ENCODE data around the gene PRM2.

PRM2 gene

DNA sequence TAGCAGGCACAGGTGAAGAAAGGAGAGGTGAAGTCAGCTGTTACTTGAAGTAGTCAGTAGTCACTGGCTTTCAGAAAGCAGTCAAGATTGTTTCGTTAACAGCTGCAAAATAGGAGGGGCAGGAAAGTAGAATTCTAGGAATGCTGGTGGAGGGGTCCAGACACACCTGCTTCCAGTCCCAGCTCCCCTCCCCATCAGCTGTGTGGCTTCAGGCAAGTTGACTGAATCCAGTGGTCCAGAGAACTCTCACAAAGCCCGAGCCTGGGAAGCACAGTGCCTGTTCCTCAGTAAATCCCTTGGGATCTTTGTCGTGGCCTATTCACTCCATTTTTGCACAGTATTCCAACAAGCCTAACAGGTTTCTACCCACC is 15.7 kb downstream of the PRM2 start:
- no peak for DNase-seq (ENCODE audit: low spot score)

DNA sequence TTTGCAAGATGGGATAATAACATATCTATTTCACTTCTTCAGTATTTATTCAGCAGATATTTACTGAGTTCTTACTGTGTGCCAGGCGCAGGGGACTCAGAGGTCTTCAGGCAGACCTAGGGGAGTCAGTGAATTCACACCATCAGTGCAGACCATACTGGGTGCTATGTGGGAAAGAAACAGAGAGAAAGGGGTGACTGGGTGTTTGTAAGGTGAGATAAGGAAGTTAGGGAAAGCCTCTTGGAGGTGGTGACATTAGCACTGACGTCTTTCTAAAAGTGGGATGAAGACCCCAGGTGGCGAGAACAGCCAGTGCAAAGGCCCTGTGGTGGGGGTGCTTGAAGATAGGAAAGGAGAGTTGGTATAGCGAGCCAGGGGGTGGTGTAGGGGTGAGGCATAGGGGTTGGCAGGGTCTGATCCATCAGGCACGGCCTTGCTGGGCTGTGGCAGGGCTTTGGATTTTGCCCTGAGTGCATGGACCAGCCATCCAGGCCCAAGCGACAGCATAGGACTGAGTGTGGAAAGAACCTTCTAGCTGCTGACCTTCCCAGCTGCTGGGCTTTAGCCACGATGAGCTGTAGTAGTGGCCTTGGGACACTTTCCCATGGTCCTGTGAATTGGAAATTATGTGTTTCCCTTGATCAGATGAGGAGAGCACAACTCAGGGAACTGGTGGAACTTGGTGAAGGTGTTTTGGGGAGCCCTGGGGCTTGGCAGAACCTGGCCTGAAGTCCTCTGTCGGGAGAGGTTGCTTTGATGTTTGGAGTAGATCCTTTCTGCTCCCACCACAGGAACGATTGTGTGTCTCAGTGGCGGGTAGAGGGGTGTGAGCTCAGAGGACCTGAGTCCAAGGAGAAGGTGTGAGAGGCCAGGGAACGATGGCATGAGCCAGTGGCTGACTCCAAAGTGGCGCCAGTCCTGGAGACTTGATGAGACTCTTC is 16.4 kb downstream of the PRM2 start:
- DNase-seq (ENCODE audit: low spot score): no peak

DNA sequence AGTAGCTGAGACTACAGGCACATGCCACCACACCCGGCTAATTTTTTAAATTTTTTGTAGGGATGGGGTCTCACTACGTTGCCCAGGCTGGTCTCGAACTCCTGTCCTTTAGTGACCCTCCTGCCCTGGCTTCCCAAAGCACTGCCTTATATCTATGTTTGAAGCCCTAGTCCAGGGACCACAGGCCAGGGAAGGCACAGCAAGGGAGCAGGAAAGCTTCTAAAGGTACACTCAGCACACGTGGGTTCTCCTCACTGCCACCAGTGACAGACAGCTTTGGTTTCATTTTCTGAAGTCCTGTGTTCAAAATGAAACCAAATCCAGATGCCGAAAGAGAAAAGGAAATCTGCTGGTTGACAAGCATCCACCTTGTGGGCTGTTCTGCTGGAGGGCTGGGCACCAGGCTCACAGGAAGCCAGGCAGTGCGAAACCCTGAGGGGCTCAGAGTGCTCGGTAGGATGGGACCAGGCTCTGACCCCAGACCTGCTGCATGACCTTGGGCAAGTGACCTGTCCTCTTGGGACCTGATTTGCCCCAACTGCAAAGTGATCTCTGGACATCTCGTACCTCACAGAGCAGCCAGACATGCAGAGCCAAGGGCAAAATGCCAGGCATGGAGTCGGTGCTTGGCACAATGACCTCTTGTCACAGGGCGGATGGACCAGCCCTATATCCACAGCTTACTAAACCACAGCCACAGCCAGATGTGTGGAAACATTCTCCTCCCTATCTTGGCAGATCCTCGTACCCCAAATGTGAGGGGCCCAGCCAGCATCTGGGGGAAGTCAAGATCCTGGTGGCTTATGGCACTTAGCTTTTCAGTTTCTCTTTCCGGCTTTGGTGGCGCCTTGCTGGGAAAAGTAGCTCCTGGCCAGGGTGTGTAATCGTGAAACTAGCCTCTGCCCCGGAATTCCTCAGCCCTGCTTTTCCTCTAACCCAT is 17.5 kb downstream of the PRM2 start:
- peak; percentile 53 for DNase-seq (ENCODE audit: low spot score)

DNA sequence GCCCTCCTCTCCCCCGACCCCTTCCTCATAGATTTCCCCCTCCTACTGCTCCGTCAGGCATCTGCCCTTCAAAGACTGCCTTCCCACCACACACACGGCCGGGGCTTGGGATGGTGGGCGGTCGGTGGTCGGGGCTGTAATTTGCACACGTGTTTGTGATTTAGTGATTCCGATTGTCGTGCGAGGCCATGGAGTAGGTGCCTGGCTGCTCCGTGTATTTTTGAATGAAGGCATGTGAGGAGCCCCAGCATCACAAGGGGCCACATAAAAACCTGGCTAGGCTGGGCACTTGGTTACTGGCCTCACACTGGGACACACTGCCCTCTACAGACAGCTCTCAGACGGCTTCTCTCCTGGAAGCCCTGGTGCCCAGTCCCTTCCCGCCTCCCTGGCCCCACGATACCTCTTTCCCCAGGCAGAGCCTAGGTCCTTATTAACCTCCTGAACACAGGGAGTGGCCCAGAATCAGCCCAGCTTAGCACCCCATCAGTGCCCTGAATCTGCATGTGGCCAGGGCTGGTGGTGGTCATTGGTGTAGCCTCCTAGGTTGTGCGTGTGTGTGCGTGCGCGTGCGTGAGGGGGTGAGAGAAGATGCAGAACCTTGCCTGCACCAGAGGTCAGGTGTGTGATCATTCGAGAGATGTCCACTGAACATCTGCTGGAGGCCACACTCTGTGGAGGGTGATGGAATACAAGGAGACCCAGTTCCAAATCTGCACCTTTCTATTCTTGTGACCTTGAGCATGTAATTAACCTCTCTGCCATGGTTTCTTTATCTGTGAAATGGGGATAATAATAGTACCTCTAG is 18.9 kb downstream of the PRM2 start:
- peak; percentile 68 for DNase-seq (ENCODE audit: low spot score)

DNA sequence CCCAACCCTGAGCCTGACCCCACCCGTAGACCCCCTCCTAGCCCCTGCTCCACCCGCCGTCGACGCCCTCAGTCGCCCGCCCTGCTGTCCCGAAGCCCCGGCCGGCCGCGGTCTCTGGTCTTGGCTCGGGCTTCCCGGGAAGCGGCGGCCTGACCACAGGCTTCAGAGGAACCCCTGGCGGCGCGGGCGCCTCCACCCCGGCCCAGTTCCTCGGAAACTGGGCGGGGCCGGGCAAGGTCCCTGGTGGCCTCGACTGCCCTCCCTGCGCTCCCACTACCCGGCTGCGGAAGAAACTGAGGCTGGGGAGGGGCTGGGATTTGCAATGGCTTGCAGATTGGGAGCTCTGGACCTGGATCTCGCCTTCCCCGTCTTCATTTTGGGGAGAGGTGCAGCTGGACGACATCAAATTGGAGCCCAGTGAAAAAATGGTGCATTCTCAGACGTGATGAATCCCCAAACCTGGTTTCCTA is 19.6 kb downstream of the PRM2 start:
- no peak for DNase-seq (ENCODE audit: low spot score)

DNA sequence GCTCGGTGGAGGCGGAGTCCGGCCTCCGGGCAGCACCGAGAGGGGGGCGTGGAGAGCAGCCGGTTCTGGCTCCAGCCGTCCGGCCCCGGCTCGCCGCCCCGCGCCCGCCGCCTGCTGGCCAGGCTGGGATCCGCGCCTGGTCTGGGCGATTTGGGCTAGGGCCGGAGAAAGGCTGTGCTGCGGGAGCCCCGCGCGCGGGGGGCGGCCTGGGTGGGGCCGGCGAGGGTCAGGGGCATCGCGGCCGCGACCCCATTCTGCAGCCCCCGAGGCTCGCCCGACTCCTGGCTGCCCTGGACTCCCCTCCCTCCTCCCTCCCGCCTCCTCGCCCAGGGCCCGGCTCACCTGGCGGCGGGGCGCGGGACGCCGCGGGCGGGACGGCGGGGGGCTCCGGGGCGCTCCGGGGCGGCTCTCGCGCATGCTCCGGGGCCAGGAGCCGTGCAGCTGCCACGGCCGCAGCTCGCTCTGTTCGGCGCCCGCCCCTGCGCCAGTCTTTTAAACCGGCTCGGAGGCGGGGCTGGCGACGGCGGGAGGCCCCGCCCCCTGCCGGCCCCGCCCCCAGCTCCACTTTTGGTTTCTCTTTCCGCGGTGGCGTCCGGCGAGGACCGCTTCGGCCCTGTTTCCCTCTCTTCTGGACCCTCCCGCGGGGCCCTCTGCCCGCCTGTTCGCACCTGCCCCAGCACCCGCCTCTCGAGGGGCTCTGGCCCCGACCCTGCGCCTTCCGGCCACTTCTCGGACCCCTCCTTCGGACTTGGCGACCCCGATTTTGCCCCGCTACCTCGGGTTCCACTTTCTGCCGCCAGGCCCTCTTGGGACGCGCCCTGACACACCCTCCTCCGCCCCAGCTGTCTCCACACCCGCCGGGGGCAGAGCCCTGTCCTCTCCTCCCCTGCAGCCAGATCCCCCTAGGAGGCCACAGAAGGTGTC is 20.3 kb downstream of the PRM2 start, which contains the start of gene SOCS1:
Gene SOCS1, minus strand, starts transcription at position 468 of the 924 bp plus-strand sequence. CDS start 726 bp downstream, outside the sequence.
- peak; percentile 89 for DNase-seq (ENCODE audit: low spot score)

DNA sequence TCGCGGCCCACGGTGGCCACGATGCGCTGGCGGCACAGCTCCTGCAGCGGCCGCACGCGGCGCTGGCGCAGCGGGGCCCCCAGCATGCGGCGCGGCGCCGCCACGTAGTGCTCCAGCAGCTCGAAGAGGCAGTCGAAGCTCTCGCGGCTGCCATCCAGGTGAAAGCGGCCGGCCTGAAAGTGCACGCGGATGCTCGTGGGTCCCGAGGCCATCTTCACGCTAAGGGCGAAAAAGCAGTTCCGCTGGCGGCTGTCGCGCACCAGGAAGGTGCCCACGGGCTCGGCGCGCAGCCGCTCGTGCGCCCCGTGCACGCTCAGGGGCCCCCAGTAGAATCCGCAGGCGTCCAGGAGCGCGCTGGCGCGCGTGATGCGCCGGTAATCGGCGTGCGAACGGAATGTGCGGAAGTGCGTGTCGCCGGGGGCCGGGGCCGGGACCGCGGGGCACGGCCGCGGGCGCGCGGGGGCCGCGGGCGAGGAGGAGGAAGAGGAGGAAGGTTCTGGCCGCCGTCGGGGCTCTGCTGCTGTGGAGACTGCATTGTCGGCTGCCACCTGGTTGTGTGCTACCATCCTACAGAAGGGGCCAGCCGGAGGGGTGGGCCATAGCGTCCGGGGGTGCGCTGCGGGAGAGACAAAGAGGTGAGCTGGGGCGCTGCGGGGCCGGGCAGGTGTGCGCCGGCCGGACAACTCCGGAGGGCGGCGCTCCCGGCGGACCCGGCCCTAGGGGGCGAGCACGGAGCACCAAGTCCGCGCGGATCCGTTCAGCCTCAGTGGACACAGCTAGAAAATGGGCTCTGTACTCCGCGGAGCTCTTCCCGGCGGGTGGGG is 21.2 kb downstream of the PRM2 start:
- DNase-seq (ENCODE audit: low spot score): peak; percentile 61

DNA sequence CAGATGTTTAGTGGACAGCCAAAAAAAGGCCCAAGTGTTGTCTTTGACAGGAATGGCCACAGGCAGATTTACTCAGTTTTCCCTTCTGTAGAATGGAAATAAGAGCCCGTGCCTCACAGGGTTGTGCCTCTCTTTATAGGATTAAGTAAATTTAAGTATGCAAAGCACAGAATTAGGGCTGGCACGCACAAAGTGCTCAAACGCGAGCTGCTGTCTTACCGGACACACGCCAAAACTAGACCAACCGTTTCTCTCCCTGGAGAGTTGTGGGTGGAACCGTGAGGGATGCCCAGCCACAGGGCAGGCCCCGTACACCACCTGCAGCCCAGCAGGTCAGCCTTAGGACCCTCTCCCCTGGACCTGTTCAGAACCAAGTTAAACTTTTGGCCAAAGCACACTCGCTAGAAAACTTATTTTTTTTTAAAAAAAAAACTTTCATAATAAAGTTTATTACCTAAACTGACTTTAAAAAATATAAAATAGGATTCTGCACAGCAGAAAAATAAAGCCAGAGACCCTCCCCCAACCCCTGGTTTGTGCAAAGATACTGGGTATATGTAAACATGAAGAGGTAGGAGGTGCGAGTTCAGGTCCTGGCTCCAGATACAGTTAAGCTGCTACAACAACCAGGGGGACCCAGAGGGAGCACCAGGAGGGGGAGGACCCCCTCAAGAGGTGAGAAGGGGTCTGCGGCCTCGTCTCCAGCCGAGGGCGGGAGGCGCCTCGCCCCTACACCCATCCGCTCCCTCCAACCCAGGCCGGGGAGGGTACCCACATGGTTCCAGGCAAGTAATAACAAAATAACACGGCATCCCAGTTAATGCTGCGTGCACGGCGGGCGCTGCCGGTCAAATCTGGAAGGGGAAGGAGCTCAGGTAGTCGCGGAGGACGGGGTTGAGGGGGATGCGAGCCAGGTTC is 22.0 kb downstream of the PRM2 start:
- DNase-seq (ENCODE audit: low spot score): no peak

DNA sequence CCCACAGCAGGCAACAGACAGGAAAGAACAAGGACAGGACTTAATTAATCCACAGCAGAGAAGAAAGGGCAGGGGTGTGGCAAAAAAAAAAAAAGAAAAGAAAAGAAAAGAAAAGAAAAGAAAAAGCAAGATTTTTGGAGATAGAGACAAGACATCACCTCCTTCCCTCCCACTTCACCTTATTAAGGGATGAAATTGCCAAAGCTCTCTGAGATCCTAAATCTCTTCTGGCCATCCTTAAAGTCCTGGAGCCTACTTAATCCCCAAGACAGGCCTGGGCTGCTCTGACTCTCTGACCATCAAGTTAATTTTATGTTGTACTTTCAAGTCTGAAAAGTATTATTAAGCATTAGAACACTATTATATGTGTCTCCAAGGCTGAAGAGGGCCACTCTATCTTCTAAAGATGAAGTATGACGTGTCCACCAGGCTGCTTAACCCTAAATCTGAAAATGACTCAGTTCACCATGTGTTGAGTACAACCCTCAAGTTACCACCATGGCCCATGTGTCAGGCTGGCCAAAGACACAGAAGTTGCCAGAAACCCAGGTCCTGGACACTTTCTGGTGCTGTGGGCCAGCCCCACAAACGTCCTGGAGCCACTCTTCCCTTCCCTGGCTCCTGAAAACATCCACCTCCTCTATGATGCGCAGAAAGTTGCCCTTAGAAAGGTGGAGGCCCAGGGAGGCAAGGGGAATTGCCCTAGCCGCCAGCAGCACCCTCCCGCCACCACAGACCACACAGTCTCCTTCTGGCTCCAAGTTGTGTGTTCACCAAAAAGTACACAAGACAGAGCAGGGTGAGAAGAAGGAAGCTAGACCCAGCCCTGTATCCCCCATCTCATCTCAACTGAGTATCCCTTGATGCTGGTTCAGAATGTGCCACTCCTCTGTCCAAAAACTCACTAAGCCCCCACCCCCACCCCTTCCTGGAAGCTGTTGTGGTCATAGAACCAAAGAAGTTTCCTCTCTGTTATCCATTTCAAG is 23.0 kb downstream of the PRM2 start:
- DNase-seq (ENCODE audit: low spot score): peak; percentile 60

DNA sequence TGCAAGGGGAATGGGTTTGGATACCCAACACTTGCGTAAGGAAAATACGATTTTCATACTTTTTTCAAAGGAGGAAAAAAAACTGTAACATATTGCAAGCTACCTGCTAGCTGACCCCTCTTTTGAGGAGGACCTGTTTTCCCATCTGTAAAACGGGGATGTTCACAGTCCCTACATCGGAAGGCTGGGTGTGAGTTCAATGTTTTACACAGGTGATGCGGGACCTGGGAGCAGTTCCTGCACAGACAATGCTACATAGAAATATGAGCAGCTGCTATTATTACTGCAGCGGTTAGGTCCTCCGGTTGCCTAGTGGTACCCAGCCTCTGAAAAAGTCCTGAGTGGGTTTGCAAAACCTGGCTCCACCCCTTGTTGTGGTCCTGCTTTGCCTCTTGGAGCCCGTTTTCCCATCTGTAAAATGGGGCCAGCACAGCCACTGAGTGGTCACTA is 23.8 kb downstream of the PRM2 start:
- no peak for DNase-seq (ENCODE audit: low spot score)

DNA sequence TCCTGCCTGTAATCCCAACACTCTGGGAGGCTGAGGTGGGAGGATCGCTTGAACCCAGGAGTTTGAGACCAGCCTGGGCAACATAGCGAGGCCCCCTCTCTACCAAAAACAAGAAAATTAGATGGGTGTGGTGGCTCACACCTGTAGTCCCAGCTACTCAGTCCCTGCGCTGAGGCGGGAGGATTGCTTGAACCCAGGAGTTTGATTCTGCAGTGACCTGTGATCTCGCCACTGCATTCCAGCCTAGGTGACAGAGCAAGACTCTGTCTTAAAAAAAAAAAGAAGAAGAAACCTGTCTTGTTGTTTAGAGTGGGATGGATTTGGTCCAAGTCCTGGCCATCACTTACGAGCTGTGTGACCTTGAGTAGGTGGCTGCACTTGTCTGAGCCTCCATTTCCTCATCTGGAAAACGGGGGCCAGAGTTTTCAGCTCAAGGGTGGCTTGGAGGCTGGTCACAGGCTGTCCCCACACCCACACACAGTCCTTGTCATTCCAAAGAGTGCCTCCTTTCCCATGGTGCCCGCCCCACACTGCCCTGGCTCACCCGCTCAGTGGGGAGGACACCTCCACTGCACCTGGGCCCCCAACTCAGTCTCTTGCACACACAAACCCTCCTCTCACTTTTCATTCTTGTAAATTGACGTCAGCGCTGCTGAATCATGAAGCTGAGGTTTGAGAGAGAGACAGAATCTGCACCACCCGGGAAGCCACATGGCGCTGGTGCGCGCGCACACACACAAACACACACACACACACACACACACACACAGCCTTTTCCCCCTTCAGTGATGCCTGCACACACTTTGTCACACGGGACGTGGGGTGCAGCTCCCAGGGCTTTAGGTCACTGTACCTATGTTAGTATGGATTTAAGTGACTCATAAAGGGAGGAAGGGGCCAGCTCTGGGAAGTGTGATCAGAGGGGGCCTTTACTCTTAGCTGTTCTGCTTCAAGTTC is 24.5 kb downstream of the PRM2 start:
- peak; percentile 88 for DNase-seq (ENCODE audit: low spot score)

DNA sequence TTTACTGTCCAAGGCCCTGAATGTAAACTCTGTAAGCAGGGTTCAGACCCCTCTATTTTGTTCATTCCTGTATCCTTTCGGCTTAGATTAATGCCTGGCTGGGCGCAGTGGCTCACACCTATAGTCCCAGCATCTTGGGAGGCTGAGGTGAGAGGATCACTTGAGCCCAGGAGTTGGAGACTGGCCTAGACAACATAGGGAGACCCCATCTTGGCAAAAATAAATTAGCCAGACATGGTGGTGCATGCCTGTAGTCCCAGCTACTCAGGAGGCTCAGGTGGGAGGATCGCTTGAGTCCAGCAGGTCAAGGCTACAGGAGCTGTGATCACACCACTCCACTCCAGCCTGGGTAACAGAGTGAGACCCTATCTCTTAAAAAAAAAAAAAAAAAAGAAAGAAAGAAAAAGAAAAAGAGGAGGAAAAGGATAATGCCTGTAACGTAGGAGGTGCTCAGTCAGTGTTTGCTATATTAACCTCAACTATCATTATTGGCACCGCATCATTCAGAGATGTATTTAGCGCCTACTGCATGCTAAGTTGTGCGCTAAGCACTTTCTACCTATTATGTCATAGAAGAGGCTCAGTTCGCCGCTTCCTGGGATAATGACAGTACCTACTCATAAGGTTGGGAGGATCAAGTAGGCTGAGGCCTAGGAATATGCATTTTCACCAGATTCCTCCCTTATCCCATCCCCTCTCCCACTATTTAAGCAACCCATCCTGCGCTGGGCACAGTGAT is 25.3 kb downstream of the PRM2 start:
- DNase-seq (ENCODE audit: low spot score): no peak

DNA sequence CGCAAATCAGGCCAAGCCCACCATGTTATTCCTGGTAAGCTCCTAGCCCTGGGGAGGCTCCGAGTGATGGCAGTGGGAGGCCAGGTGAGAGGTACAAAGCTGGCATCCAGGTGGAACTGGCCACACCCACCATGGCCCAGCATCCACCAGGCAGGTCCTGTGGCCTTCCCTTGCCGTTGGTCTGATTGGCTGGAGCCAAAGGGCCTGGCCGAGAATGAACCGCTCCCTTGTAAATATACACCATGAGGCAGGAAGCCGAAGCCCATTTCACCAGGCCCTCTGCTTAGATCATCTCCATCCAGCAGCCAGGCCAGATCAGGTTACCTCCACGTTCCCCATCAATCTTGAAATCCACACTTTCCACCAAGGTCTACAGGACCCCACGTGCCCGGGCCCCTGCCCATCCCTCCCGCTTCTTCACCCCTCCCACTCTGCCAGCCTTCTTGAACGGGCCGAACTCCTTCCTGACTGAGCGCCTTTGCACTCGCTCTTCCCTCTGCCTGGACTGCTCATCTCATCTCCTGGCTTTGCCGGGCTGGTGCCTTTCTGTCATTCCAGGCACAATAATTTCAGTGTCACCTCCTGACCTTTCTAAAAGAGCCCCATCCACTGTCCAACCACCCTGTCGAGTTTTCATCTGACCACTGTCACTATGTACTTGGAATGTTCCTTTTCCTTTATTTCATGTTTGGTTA is 26.0 kb downstream of the PRM2 start:
- DNase-seq (ENCODE audit: low spot score): no peak

DNA sequence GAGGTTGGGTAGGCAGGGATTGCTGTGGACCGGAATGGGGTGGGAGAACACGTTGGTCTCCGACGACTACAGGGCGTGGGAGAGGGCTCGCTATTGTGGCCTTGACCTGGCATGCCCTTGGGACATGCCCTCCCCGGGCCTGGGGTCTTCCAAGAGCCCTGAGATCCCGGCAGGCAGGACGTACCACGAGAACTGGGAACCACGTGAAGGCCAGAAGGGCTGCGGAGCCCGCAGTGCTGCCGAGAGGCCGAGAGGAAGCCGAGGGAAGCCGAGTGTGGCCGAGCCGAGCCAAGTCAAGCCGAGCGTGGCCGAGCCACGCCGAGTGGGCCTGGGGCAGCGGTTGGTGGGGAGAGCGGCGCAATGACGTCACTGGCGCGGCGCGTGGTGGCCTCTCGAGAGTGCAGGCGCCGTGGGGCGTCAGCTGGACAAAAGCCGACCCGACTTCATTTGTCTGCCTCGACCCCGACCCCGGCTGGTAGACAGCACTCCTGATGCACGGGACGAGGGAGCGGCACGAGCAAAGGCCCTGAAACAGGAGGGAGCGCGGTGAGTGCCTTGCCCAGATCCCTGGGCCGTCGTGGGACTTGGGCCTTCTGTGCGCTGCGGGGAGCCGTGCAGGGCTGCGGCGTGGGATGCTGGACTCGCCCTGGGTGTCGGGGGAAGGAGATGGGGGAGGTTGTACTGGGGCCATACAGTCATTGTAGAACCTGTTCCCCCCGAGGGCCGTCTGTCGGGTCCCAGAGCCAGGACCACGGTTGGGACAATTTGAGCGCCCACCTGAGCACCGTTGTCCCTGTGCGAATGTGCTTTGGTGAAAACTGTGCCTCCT is 26.8 kb downstream of the PRM2 start:
- DNase-seq (ENCODE audit: low spot score): no peak
